HG02610 (cell line): ENCODE data around the gene UBE2D2.

Experiments used
- ATAC-seq: cut with Tn5 transposase; IDR thresholded peaks from one replicate; pipeline ENCODE4 v1.9.1; 2021; ENCODE audit warnings: mild to moderate bottlenecking, moderate library complexity; ENCODE audit not compliant: unreplicated experiment

Gene UBE2D2

GRCh38 chr5:139646111-139646510 is 85.0 kb downstream of the UBE2D2 start:
- ATAC-seq, result no peak

- ATAC-seq, result no peak
Measured at GRCh38 chr5:139646912-139647505, 85.9 kb downstream of the UBE2D2 start.

- ATAC-seq, result no peak
Measured at GRCh38 chr5:139647506-139648204, 86.5 kb downstream of the UBE2D2 start.

- ATAC-seq, result peak; percentile 23
Measured at GRCh38 chr5:139648205-139649081, 87.3 kb downstream of the UBE2D2 start, which contains the start of gene CXXC5. CXXC5 (plus strand) TSS chr5:139648349; CDS start chr5:139680524, 32,175 bp downstream.

- no peak for ATAC-seq
Measured at GRCh38 chr5:139649082-139649991, 88.2 kb downstream of the UBE2D2 start.

- ATAC-seq, result no peak
Measured at GRCh38 chr5:139650031-139650688, 89.0 kb downstream of the UBE2D2 start.

- no peak for ATAC-seq
Measured at GRCh38 chr5:139650689-139651042, 89.5 kb downstream of the UBE2D2 start.

- ATAC-seq, result no peak
Measured at GRCh38 chr5:139651043-139651834, 90.1 kb downstream of the UBE2D2 start.

- peak; percentile 39 for ATAC-seq
Measured at GRCh38 chr5:139651853-139652787, 91.0 kb downstream of the UBE2D2 start.

- ATAC-seq, result peak; percentile 36
Measured at GRCh38 chr5:139652788-139653241, 91.7 kb downstream of the UBE2D2 start.

- no peak for ATAC-seq
Measured at GRCh38 chr5:139653616-139654015, 92.5 kb downstream of the UBE2D2 start.

- no peak for ATAC-seq
Measured at GRCh38 chr5:139654464-139654863, 93.3 kb downstream of the UBE2D2 start.

- no peak for ATAC-seq
Measured at GRCh38 chr5:139654871-139655491, 93.8 kb downstream of the UBE2D2 start.

GRCh38 chr5:139655727-139656271 is 94.7 kb downstream of the UBE2D2 start:
- no peak for ATAC-seq

GRCh38 chr5:139657363-139658321 is 96.5 kb downstream of the UBE2D2 start:
- ATAC-seq, result no peak

- ATAC-seq, result no peak
Measured at GRCh38 chr5:139658501-139658927, 97.4 kb downstream of the UBE2D2 start.
